NCI-H82 treated with DMSO at 0.1 percent for 48 hours (cell line): ENCODE data around the gene CBL.
"Not testable (repeated sequence)": the region's sequence is repeated elsewhere in the genome, so short reads cannot be mapped to it uniquely, and the experiment has no call there.

ENCODE experiments used
- DNase-seq: peaks from one replicate; lab custom pipeline; 2025; ENCODE audit not compliant: unreplicated experiment; lab: John Stamatoyannopoulos, UW

The CBL gene

GRCh38 chr11:119205574-119206510, at the start of gene CBL:
CBL (plus strand) TSS chr11:119206339; CDS start chr11:119206418, 79 bp downstream.
- peak; percentile 65 for DNase-seq

GRCh38 chr11:119156496-119156895, 49.6 kb upstream of the CBL start:
- DNase-seq = no peak

- DNase-seq = peak; percentile 81
Measured at GRCh38 chr11:119157063-119157462, 49.1 kb upstream of the CBL start.

GRCh38 chr11:119158467-119158866, 47.7 kb upstream of the CBL start:
- DNase-seq = no peak

GRCh38 chr11:119160151-119160550, 46.0 kb upstream of the CBL start:
- no peak for DNase-seq

- no peak for DNase-seq
Measured at GRCh38 chr11:119161871-119162270, 44.3 kb upstream of the CBL start.

GRCh38 chr11:119166368-119167076, 39.6 kb upstream of the CBL start:
- DNase-seq = no peak

- DNase-seq = not testable (repeated sequence)
Measured at GRCh38 chr11:119167077-119167458, 39.1 kb upstream of the CBL start.

GRCh38 chr11:119167933-119168332, 38.2 kb upstream of the CBL start:
- DNase-seq = no peak

- no peak for DNase-seq
Measured at GRCh38 chr11:119168471-119169281, 37.5 kb upstream of the CBL start, which contains the start of gene NLRX1. NLRX1 (plus strand) TSS chr11:119168725; CDS start chr11:119171404, 2,679 bp downstream.

GRCh38 chr11:119169282-119169719, 36.8 kb upstream of the CBL start:
- DNase-seq = no peak

GRCh38 chr11:119172513-119172912, 33.6 kb upstream of the CBL start:
- no peak for DNase-seq

- no peak for DNase-seq
Measured at GRCh38 chr11:119173453-119173852, 32.7 kb upstream of the CBL start.

- peak; percentile 75 for DNase-seq
Measured at GRCh38 chr11:119175493-119176077, 30.6 kb upstream of the CBL start.

GRCh38 chr11:119178166-119178680, 27.9 kb upstream of the CBL start:
- DNase-seq = no peak

GRCh38 chr11:119179342-119179741, 26.8 kb upstream of the CBL start:
- no peak for DNase-seq

- no peak for DNase-seq
Measured at GRCh38 chr11:119179983-119180382, 26.2 kb upstream of the CBL start.

GRCh38 chr11:119180729-119181676, 25.1 kb upstream of the CBL start:
- DNase-seq = no peak

- DNase-seq = no peak
Measured at GRCh38 chr11:119181677-119182412, 24.3 kb upstream of the CBL start.
